ENCODE data around the gene ACTL8. TPM values are rescaled to one million over a fixed set of nuclear protein-coding genes. Genes with fewer than 3 reads are reported as not detected.
"Not testable (repeated sequence)": the region's sequence is repeated elsewhere in the genome, so short reads cannot be mapped to it uniquely, and the experiment has no call there.

The ACTL8 gene
- total RNA-seq, 1 donor from 2014 or later, result not detected

GRCh38 chr1:17743925-17744324, 11.2 kb upstream of the ACTL8 start:
- Histone ChIP-seq H3K27ac (no peak overlapping the region), H4K20me1 (ENCODE audit: low read depth) (no peaks in the 10 kb centered on the region), H3K36me3 (no peaks in the 10 kb centered on the region), H3K4me1 (peaks cover 18% of the 10 kb centered on the region), H3K27me3 (no peaks in the 10 kb centered on the region), H2AFZ (replicated peaks) (no peak overlapping the region), H3F3A (ENCODE audit: low read depth) (no peaks in the 10 kb centered on the region), H3K9me3 (ENCODE audit: low read depth) (no peaks in the 10 kb centered on the region), H3K9ac (no peak overlapping the region), H3K4me2 (no peak overlapping the region), H3K4me3 (no peak overlapping the region), H3K79me2 (ENCODE audit: low read depth) (no peaks in the 10 kb centered on the region)
- TF ChIP-seq EZH2 (IDR thresholded peaks at IDR 0.05), result no peak
- Mint-ChIP-seq H3K36me3 (no peaks in the 10 kb centered on the region), H3K4me1 (peaks cover 16% of the 10 kb centered on the region), H3K9me3 (no peaks in the 10 kb centered on the region), H3K27ac (no peak overlapping the region), H3K27me3 (ENCODE audit: insufficient read depth, low read depth) (peaks cover 16% of the 10 kb centered on the region), H3K4me3 (no peak overlapping the region)
- no peak for DNase-seq (ENCODE audit: low spot score)

GRCh38 chr1:17744666-17745478, 10.3 kb upstream of the ACTL8 start:
- Histone ChIP-seq H3K27ac (no peak overlapping the region), H4K20me1 (ENCODE audit: low read depth) (no peaks in the 10 kb centered on the region), H3K9ac (no peak overlapping the region), H3K36me3 (no peaks in the 10 kb centered on the region), H3K79me2 (ENCODE audit: low read depth) (no peaks in the 10 kb centered on the region), H3K4me1 (peaks cover 18% of the 10 kb centered on the region), H3K4me2 (no peak overlapping the region), H3K27me3 (no peaks in the 10 kb centered on the region), H3F3A (ENCODE audit: low read depth) (no peaks in the 10 kb centered on the region), H3K9me3 (ENCODE audit: low read depth) (no peaks in the 10 kb centered on the region), H3K4me3 (no peak overlapping the region), H2AFZ (replicated peaks) (no peak overlapping the region)
- Mint-ChIP-seq H3K4me1 (peaks cover 15% of the 10 kb centered on the region), H3K27ac (no peak overlapping the region), H3K27me3 (ENCODE audit: insufficient read depth, low read depth) (peaks cover 16% of the 10 kb centered on the region), H3K4me3 (no peak overlapping the region), H3K9me3 (no peaks in the 10 kb centered on the region), H3K36me3 (no peaks in the 10 kb centered on the region)
- DNase-seq (ENCODE audit: low spot score), result no peak
- TF ChIP-seq CTCF (IDR thresholded peaks at IDR 0.05) (peak; percentile 27), EZH2phosphoT487 (IDR thresholded peaks at IDR 0.05) (no peak)

GRCh38 chr1:17745479-17745955, 9.6 kb upstream of the ACTL8 start:
- peaks cover 17% of the 10 kb centered on the region for H3K4me1 Mint-ChIP-seq
- no peak overlapping the region for H3K4me2 ChIP-seq
- H3K4me1 ChIP-seq, result peaks cover 18% of the 10 kb centered on the region
- H2AFZ ChIP-seq (replicated peaks), result no peak overlapping the region
- no peak overlapping the region for H3K4me3 Mint-ChIP-seq
- H3K27ac ChIP-seq, result no peak overlapping the region
- no peaks in the 10 kb centered on the region for H3K79me2 ChIP-seq (ENCODE audit: low read depth)
- no peaks in the 10 kb centered on the region for H3K9me3 ChIP-seq (ENCODE audit: low read depth)
- H3K27me3 Mint-ChIP-seq (ENCODE audit: insufficient read depth, low read depth), result peaks cover 15% of the 10 kb centered on the region
- H3K36me3 Mint-ChIP-seq, result no peaks in the 10 kb centered on the region
- H3F3A ChIP-seq (ENCODE audit: low read depth), result no peaks in the 10 kb centered on the region
- no peaks in the 10 kb centered on the region for H4K20me1 ChIP-seq (ENCODE audit: low read depth)
- no peak overlapping the region for H3K9ac ChIP-seq
- no peaks in the 10 kb centered on the region for H3K36me3 ChIP-seq
- no peaks in the 10 kb centered on the region for H3K9me3 Mint-ChIP-seq
- no peak overlapping the region for H3K27ac Mint-ChIP-seq
- DNase-seq (ENCODE audit: low spot score), result no peak
- H3K27me3 ChIP-seq, result no peaks in the 10 kb centered on the region
- no peak overlapping the region for H3K4me3 ChIP-seq
- no peak for TF ChIP-seq EZH2phosphoT487 (IDR thresholded peaks at IDR 0.05)
- TF ChIP-seq CTCF (IDR thresholded peaks at IDR 0.05), result no peak
- TF ChIP-seq EZH2 (IDR thresholded peaks at IDR 0.05), result no peak

GRCh38 chr1:17746281-17746680, 8.9 kb upstream of the ACTL8 start:
- H3K9me3 ChIP-seq (ENCODE audit: low read depth); H3K27me3 ChIP-seq; DNase-seq (ENCODE audit: low spot score); H3K4me3 ChIP-seq; H3K9ac ChIP-seq; H3K27ac ChIP-seq; H3K36me3 ChIP-seq; H3K9me3 Mint-ChIP-seq; H4K20me1 ChIP-seq (ENCODE audit: low read depth); H3K27ac Mint-ChIP-seq; H3K36me3 Mint-ChIP-seq; H2AFZ ChIP-seq (replicated peaks); H3K79me2 ChIP-seq (ENCODE audit: low read depth); H3F3A ChIP-seq (ENCODE audit: low read depth); H3K4me3 Mint-ChIP-seq; H3K4me2 ChIP-seq: not testable (repeated sequence)
- peaks cover 18% of the 10 kb centered on the region for H3K4me1 ChIP-seq
- Mint-ChIP-seq H3K27me3 (ENCODE audit: insufficient read depth, low read depth) (peaks cover 12% of the 10 kb centered on the region), H3K4me1 (peaks cover 17% of the 10 kb centered on the region)

All from neural progenitor cell (in vitro differentiated cells).